HG02938 (cell line): ENCODE results near the gene KCNK3.

ENCODE experiments used
- ATAC-seq: cut with Tn5 transposase; IDR thresholded peaks from one replicate; pipeline ENCODE4 v1.9.1; 2021; ENCODE audit warnings: mild to moderate bottlenecking, moderate library complexity; ENCODE audit not compliant: unreplicated experiment

The KCNK3 gene

GRCh38 chr2:26711457-26712161, 19.1 kb downstream of the KCNK3 start:
- no peak for ATAC-seq

GRCh38 chr2:26712486-26713465, 20.3 kb downstream of the KCNK3 start:
- ATAC-seq = no peak

- ATAC-seq = no peak
Observed at GRCh38 chr2:26715528-26716270, 23.2 kb downstream of the KCNK3 start.

GRCh38 chr2:26716340-26716739, 23.8 kb downstream of the KCNK3 start:
- no peak for ATAC-seq

GRCh38 chr2:26716769-26717168, 24.2 kb downstream of the KCNK3 start:
- no peak for ATAC-seq

GRCh38 chr2:26717362-26717761, 24.8 kb downstream of the KCNK3 start:
- no peak for ATAC-seq

GRCh38 chr2:26718949-26719686, 26.6 kb downstream of the KCNK3 start:
- no peak for ATAC-seq

- no peak for ATAC-seq
Observed at GRCh38 chr2:26720322-26721114, 28.0 kb downstream of the KCNK3 start.

GRCh38 chr2:26721115-26722032, 28.9 kb downstream of the KCNK3 start:
- no peak for ATAC-seq

GRCh38 chr2:26722328-26722727, 29.8 kb downstream of the KCNK3 start:
- ATAC-seq = no peak

- no peak for ATAC-seq
Observed at GRCh38 chr2:26722911-26723310, 30.4 kb downstream of the KCNK3 start.

GRCh38 chr2:26723475-26723874, 31.0 kb downstream of the KCNK3 start:
- no peak for ATAC-seq

GRCh38 chr2:26723991-26724750, 31.6 kb downstream of the KCNK3 start:
- ATAC-seq = no peak

GRCh38 chr2:26724784-26725520, 32.4 kb downstream of the KCNK3 start:
- no peak for ATAC-seq

- ATAC-seq = no peak
Observed at GRCh38 chr2:26725521-26725820, 32.9 kb downstream of the KCNK3 start.

GRCh38 chr2:26726228-26726627, 33.7 kb downstream of the KCNK3 start:
- no peak for ATAC-seq
